Measurements from ENCODE around the gene KCNK7. TPM values are rescaled to one million over a fixed set of nuclear protein-coding genes. Genes with fewer than 3 reads are reported as not detected.

The KCNK7 gene
- total RNA-seq, 1 donor from 2014 or later = 0.43 TPM

DNA sequence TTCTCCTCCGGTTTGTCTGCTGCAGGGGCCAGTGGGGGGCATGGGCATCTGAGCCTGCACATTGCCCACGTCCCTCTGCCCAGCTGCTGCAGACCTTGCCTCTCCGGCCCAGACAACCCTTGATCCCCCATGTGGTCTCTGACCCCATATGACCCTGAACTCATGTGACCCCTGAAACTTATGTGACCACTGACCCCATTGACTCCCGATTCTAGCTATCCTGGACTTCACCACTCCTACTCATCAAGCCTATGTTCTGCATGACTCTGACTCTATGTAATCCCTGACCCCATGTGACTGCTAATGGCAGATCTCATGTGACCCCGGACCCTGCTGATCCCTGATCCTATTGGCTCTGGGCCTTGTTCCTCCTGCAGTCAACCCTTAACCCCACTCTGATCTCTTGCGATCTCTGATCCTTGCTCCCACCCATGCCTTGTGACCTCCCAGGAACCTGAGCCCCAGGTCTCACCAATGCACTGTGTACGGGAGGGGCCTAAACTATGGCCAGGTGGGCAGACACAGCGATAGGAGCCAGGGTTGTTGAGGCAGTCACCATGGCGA lies 43.1 kb downstream of the KCNK7 start:
- no peak for ATAC-seq
- no peak for DNase-seq (ENCODE audit: missing footprints)
- intact Hi-C loops (cut with DNase I) = no loop called here

DNA sequence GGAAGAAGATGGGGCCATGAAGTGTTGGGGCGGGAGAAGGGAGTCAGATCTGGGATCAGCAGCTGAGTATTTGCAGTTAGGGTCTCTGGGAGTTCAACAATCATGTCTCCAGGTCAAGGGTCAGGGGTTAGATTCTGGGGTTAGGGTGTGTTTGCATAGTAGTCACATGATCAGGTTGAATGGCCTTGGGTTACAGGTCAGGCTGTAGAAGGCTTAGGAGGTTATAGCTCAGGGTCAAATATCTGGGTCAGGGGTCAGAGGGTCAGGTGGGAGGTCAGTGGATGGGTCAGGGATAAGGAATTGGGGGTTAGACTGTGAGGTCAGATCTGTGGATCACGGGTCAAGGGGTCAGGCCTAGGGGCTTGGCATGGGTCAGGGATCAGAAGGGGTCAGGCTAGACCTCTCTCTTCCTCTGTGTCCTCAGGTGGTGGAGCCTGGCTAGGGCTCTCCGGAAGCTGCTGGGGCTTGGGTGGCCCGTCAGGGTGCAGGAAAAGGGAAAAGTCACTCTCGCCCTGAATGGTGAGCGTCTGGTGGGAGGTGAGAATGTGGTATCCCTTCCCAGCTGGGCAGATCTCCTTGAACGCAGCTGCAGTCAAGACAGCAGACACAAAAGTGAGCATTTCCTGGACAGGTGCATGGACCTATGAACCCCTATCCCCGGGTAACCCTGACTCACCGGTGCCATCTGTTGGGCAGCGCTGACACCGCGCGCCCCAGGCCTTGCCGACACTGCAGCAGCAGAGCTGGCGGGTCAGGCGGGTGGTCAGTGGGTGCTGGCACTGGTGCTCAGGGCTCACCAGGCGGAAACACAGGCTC lies 43.8 kb downstream of the KCNK7 start:
- ATAC-seq = peak; percentile 32
- no peak for DNase-seq (ENCODE audit: missing footprints)
- intact Hi-C loops (cut with DNase I) = no loop called here

DNA sequence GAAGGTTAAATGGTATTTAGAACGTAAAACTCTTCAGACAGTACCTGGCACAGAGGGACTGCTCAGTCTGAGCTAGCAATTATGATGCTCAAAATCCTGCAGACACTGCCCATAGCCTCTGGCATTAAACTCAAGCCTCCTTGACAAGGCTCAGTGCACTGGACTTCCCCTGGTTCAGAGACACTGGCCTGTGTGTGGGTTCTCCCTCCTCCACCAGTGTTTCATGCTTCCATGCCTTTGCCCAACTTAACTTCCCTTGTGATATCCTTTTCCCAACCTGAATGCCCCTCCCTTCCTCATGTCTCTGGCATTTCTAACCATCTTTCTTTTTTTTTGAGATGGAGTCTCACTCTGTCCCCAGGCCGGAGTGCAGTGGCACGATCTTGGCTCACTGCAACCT lies 46.5 kb downstream of the KCNK7 start:
- intact Hi-C loops (cut with DNase I) = no loop called here
- ATAC-seq = no peak
- DNase-seq (ENCODE audit: missing footprints) = no peak

DNA sequence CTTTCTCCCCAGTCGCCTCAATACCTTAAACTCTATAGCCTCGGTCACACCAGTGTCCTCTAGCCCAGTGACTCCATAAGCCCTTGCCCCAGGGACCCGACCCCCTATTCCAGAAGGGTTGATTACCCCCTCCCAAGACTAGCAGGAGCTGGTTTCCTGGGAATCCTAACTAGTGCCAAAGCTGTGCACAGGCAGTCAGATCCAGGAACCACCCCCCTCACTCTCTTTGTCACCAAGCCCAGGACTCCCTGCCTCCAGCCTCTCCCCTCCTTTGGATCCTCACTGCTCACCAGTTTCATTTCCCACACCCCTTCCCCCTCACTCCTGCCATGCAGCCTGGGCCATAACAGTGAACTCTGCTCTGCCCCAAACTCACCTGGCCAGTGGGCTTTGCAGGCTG lies 47.2 kb downstream of the KCNK7 start:
- DNase-seq (ENCODE audit: missing footprints) (no peak), ATAC-seq (no peak)
- intact Hi-C loops (cut with DNase I) = no loop called here

DNA sequence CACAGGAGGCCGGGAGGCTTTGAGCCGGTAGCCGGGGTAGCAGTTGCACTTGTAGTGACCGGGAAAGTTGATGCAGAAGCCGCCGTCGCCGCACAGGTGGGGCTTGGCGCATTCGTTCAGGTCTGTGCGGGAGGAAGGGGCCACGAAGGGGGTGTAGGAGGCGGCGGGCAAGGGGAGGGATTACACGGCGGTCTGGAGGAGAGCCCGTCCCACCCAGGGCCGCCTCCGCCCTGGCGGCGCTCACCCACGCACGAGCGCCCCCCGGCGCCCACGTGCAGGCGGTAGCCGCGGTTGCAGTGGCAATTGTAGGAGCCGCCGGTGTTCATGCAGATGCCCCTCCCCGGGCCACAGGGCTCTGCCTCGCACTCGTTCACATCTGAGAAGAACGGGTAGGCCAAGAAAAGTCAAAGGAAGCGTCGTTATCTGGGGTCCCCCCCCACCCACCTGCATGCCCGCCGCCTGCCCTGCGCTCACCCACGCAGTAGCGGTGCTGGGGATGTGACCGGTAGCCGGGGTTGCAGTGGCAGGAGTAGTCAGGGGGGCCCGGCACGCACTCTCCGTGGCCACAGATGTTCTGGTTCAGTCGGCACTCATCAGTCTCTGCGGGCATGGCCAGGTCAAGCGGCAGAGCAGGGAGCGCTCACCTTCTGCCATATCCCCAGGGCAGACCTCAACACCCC lies 48.0 kb downstream of the KCNK7 start:
- ATAC-seq = no peak
- DNase-seq (ENCODE audit: missing footprints) = peak; percentile 40
- intact Hi-C loops (cut with DNase I) = no loop called here

DNA sequence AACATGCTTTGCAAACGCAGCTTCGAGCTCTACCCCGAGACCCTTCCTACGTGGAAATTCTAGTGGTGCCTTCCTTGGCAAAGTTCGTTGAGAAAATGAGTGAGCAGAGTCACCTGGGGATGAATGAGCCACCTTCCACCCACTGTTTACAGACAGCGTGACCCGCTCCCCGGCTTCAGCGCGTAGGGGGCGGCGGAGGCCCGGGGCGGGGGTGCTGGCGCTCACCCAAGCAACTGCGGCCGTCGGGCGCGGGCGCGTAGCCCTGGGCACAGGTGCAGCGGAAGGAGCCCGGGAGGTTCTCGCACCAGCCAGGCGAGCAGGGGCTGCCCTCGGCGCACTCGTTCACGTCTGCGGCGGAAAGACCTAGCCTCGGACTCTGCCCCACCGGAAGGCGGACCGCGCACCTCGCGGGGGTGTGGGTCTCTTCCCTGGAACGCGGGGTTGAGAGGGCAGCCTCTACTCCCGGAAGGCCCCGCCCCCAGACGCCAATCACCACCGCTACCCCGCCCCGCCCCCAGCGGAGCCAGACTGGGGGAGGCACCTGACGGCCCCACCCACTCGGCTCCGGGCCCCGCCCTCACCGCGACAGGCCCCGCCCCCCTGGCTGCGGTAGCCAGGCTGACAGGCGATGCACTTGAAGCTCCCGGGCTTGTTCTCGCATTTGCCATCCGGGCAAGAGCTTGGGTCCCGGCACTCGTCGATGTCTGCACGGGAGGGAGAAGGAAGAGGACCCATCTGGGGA lies 49.2 kb downstream of the KCNK7 start:
- ATAC-seq (peak; percentile 68), DNase-seq (ENCODE audit: missing footprints) (peak; percentile 95)
- intact Hi-C loops (cut with DNase I) = no loop called here

DNA sequence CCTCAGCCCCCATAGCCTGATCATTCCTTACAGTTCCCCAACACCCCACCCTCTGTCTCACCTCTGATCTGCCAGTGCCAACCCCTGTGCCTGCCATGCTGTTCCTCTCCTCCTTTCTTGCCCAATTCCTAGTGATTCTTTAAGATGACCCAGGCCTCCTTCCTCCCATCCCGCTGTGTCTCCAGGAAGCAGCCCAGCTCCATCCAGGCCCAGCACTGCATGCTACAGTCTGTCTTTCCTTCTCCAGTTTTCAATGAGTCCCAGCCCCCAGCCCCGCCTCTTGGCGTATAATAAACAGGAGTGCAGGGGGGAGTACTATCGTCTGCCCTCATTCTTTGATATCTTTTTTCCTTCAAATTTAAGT lies 49.8 kb downstream of the KCNK7 start:
- intact Hi-C loops (cut with DNase I) = no loop called here
- no peak for ATAC-seq

More for the DNA sequence above, 49.8 kb downstream of the KCNK7 start:
- DNase-seq (ENCODE audit: missing footprints) = no peak

Small RNA genes within 50 kb of the gene (microRNA-seq; reads per million reads assigned to microRNA genes)
- gene MIR4690 = not detected

Other genes starting within 250 kb of the KCNK7 start
- 0.54 TPM for gene TIGD3, start 241.0 kb downstream of the KCNK7 start, total RNA-seq
- 5.6 TPM for gene SLC25A45, start 213.2 kb downstream of the KCNK7 start, total RNA-seq
- 8.2 TPM for gene FRMD8, start 209.2 kb downstream of the KCNK7 start, total RNA-seq
- gene NEAT1, start 173.0 kb downstream of the KCNK7 start, total RNA-seq = 457 TPM
- 5,781 TPM for gene MALAT1, start 96.8 kb downstream of the KCNK7 start, total RNA-seq
- gene SCYL1, start 70.7 kb downstream of the KCNK7 start, total RNA-seq = 55.6 TPM
- 72.3 TPM for gene LTBP3, start 37.4 kb downstream of the KCNK7 start, total RNA-seq
- 23.3 TPM for gene ZNRD2, start 25.3 kb downstream of the KCNK7 start, total RNA-seq
- 45.1 TPM for gene FAM89B, start 23.3 kb downstream of the KCNK7 start, total RNA-seq
- 61.0 TPM for gene EHBP1L1, start 19.7 kb downstream of the KCNK7 start, total RNA-seq
- gene MAP3K11, start 18.4 kb upstream of the KCNK7 start, total RNA-seq = 40.0 TPM
- gene PCNX3, start 20.0 kb upstream of the KCNK7 start, total RNA-seq = 12.4 TPM
- gene SIPA1, start 42.3 kb upstream of the KCNK7 start, total RNA-seq = 28.2 TPM
- 36.7 TPM for gene RELA, start 67.1 kb upstream of the KCNK7 start, total RNA-seq
- gene KAT5, start 116.5 kb upstream of the KCNK7 start, total RNA-seq = 44.6 TPM
- gene RNASEH2C, start 125.0 kb upstream of the KCNK7 start, total RNA-seq = 52.3 TPM
- 6.1 TPM for gene AP5B1, start 185.2 kb upstream of the KCNK7 start, total RNA-seq
- gene OVOL1, start 191.3 kb upstream of the KCNK7 start, total RNA-seq = not detected
- not detected for gene SNX32, start 238.2 kb upstream of the KCNK7 start, total RNA-seq